A549 treated with DMSO at 1 μM for 4 hours (cell line): ENCODE results near the gene PTPN12. TPM values are rescaled to one million over a fixed set of nuclear protein-coding genes. Genes with fewer than 3 reads are reported as not detected.

Source experiments
- total RNA-seq: library from RNA; stranded (reverse); fragments of 200-300 nt; extraction: Qiagen RNA extraction; gene quantifications from 5 replicates; pipeline ENCODE4 v1.2.3, GENCODE V29; 2022; ENCODE audit warnings: low read depth

PTPN12 gene
- 51.4 to 61.8 TPM (median 56.4 TPM) in 5 replicates for total RNA-seq

GRCh38 chr7:77537136-77537777 lies at the start of gene PTPN12:
Gene PTPN12, plus strand, starts transcription at chr7:77537295. Its CDS starts 252 bp downstream, at chr7:77537547.

Other genes with a start within 250 kb of the PTPN12 start
- gene GSAP, start 120.9 kb upstream of the PTPN12 start, total RNA-seq = 1.8 to 3.7 TPM (median 2.8 TPM) in 5 replicates
- gene RSBN1L, start 159.2 kb downstream of the PTPN12 start, total RNA-seq = 9.4 to 12.3 TPM (median 10.4 TPM) in 5 replicates